DMS 273 (cell line): ENCODE measurements around the gene EXOC6.
A peak's percentile ranks its signal among the peaks of the same experiment; 100 is the strongest.

Experiments used
- DNase-seq: peaks from one replicate; lab custom pipeline; 2025; ENCODE audit not compliant: unreplicated experiment; lab: John Stamatoyannopoulos, UW

The EXOC6 gene, protein sequence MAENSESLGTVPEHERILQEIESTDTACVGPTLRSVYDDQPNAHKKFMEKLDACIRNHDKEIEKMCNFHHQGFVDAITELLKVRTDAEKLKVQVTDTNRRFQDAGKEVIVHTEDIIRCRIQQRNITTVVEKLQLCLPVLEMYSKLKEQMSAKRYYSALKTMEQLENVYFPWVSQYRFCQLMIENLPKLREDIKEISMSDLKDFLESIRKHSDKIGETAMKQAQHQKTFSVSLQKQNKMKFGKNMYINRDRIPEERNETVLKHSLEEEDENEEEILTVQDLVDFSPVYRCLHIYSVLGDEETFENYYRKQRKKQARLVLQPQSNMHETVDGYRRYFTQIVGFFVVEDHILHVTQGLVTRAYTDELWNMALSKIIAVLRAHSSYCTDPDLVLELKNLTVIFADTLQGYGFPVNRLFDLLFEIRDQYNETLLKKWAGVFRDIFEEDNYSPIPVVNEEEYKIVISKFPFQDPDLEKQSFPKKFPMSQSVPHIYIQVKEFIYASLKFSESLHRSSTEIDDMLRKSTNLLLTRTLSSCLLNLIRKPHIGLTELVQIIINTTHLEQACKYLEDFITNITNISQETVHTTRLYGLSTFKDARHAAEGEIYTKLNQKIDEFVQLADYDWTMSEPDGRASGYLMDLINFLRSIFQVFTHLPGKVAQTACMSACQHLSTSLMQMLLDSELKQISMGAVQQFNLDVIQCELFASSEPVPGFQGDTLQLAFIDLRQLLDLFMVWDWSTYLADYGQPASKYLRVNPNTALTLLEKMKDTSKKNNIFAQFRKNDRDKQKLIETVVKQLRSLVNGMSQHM

DNA sequence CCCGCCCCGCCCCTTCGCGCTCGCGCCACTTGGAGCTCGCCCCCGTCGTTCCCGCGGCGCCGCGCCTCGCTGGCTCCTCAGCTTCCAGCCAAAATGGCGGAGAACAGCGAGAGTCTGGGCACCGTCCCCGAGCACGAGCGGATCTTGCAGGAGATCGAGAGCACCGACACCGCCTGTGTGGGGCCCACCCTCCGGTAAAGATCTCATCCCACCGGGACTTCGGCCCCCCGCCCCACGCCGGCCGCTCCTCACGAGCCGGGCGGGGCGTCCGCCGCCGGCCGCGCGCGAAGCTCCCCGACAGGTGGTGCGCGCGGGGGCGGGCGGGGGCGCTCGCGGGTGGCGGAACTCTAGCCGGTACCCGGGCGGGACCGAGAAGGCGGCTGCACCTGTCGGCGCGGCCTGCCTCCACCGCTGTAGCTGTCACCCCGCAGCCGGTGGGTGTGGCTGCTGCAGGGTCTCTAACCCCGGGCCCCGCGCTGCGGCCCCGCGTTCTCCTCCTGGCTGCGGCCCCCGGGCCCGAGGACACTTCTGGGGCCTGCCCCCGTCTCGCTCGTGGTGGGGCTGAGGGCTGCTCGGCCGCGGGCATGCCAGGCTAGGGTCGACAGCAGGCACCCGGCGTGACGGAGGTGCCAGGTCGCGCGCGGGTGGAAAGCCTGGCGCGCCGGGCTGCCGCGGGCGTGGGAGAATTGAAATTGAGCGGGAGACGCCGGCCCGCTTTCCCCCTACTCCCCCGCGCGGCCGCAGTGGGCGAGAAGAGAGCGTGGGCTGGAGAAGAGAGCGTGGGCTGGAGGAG, at the start of gene EXOC6:
Gene EXOC6 (plus strand): TSS at position 80 of the 793 bp plus-strand sequence. CDS start 14 bp downstream, at position 94.
- DNase-seq, result peak; percentile 92

DNA sequence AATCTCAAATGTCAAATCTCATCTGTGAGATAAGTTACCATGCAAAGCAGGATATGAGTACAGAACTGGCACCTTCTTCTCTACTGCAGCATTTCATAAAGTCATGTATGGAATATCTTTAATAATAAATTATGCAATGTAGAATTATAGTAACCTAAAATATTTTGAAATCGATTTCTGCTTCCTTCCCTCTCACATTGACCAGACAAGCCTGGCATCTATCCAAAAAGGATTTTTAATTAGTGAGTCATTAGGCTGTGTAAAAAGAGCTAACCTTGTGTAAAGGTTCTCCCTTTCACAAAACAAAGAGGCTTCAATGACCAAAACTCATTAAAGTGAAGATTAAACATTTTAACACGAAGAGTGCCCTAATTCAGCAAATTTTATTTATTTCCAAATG, 48.8 kb upstream of the EXOC6 start:
- peak; percentile 1 for DNase-seq

DNA sequence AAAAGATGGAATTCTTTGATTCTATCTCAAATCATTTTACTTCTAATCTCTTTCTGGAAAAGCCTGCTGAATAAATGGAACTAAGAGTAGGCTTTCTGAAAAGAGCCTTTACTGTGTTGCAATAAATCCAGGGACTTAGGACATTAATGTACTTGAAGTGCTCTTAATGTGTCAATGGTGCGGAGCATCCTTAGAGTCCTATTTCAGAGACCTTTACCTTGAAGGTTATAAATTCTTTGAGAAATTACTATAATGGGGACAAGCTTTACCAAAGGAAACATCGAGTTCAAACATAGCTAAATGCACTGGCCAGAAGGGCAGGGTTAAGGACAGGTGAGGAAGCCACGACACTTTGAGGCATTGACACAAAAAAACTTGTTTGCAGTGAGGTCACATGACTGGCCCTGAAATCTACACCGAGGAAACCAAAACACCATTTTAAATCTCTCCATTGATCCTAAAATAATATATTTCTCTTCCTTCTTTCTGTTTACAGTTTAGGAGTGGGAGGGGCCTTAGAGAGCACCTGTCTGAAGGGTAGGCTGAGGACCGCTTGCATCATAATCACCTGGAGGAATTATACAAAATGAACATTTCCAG, 48.1 kb upstream of the EXOC6 start:
- DNase-seq, result no peak

DNA sequence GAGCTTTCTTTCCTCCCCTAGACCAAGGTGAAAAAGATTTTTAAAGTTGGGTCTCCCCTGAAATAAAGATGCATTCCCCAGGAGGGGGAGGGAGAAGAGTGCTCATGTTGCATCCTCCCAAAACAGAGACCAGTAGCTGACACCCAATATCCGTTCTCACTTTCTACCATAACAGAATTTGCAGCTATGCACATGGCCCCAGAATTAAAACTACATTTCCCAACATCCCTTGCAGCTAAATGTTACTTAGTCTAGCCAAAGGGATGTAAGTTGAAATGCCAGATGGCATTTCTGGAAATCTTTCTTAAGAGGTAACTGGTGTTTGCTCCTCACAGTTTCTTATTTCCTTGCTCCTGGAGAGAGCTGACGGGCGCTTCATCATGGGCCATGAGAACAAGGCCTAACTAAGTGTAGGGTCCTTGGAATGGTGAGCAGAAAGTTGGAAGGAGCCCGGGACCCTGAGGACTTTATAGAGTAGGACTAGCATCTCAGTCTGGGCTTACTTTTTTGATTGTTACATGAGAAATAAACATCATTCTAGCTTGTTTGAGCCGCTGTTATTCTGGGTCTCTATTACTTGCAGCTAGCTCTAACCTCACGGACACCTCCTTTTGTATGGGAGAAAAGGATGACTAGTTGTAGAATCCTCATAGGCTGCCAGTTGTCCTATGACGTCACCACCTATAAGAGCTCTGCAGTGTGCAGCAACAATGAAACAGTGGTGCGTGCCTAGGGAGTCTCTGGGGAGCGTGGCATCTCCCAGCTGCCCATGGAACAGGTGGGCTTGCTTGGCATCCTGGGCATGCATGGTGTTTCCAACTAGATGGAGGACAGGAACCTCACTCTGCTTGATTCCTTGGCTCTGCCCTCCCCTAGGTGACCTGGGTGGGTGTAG, 46.1 kb upstream of the EXOC6 start:
- DNase-seq, result peak; percentile 59

DNA sequence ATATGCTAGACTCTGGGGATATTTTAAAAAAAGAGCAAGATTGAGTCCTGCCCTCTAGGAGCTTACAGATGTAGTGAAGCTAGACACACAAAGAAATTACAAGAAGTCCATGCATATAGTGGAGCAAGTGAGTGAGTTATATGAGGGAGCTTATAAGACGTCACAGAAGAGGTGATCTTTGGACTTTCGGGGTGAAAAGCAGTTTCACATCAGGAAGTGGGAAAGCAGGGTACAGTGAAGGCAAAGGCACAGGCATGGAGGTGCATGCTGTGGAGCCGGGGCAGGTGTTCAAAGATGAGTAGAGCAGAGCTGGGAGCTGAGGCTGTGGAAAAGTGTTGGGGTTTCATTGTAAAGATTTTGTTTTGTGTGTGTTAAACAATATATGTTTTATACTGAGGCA, 38.5 kb upstream of the EXOC6 start:
- no peak for DNase-seq

DNA sequence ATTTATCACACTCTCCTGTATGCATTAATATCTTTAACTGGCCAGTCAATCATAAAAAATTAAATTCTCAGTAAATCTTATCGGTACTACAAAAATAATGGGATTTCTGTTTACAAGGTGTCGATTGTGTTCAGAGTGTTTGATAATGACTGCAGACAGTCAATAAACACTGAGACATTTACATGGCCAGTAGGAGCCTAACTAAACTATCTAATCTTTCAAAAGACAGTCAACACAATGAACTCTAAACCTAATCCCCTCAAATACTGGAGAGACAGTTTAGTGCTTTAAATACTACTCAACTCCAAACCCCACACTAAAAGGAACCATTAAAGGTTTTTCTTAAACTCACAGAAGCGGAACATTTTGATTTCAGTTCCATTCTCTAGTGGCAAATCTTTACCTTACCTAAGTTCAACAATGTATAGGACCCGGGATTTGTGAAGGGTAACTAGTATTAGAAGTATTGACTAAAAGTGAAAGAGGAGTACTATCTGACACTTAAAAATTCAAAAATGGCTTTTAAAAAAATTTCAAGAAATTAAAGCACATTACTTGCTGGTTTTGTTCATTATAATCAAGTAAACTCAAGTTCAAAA, 37.3 kb upstream of the EXOC6 start:
- DNase-seq, result no peak

DNA sequence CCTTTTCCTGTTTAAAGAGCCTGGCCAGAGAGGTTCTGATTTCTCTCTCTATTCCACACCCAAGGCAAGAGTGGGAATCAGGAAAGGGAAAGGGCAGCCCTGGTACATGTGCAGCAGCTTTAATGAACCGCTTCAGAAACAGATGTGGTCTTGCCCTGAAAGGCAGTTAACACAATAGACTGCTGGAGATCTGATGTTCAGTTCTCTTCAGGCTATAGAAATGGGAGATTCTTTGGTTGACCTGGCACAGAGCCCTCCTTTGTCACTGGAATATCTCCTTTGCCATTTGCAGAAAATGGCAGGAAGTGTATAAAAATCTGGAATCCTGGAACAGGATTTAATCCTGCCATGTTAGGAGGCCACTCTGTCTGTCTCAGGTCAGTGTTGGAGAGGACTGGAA, 36.3 kb upstream of the EXOC6 start:
- no peak for DNase-seq

DNA sequence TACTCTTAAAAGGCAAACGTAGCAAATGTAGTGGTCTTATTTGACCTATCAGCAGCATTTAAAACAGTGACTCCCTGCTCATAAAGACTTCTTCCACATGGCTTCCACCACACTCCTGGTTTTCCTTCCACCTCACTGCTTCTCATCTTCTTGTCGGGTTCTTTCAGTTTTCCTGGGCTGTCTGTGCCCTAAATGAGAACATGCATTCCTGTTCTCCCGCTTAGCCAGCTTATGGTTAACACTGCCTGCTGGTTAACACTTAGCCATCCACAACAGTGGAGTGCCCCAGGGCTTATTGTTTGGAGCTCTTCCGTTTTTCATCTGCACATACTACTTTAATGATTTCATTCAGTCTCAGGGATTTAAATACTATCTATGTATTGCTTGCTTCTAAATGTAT, 34.3 kb upstream of the EXOC6 start:
- DNase-seq, result no peak

DNA sequence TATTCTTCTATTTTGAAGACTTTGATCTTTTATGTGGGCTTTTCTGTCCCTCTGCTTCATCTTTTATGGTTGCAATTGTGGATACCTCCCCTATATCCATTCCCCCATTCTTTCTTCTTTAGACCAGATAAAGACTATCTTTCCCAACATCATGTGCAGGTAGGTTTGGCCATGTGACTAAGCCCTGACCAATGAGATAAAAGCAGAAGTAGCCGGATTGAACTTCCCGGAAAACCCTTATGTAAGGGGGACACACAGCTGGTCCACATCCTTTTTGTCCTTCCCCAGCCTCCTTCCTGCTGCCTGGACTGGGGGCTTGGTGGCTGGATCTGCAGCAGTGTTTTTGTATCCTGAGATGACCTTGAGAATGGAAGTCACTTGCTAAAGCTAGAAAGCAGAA, 33.5 kb upstream of the EXOC6 start:
- no peak for DNase-seq

DNA sequence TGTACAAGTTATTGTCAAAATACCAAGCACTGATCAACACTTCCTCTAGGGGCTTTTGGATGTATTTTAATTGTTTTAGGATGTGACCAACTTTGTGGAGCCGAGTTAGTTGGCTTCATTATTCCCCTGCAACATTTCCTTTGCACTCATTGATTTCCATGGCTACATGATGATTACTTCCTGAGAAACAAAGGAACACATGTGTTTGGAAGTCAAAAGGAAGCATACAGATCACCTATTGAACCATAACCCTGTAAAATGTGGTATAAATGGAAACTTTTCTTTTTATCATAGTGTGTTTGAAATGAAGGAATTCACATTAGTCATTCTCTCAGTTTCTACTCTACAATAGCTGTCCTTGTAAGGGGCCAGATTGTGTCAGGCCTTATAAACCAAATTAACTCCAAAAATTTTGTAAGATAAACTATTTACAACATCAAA, 32.2 kb upstream of the EXOC6 start:
- DNase-seq, result no peak

DNA sequence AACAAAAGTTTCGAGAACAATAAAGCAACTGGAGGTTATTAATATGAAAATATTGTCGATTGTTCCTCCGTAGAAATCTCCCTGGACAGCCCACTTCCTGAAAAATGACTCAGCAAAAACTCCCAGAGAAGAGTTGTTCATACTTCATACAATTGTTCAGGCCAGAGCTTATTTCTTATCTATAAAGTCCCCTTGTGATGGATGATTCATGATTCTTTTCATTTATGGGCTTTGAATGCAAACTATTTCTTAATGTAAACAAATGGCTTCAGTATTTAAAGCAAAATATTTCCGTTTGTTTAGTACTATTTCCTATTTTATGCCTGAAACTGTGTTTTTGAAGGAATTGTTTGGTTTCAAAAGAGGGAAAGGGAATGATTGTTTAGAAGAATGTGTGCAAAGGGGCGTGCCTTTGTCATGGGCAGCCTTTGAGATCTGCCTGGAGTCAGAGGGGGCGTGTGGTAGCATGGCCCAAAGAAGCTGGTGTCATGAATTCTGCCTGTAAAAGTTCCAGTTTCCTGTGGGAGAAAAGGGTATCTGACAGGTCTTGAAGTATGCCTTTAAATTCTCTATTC, 26.2 kb upstream of the EXOC6 start:
- DNase-seq, result no peak

DNA sequence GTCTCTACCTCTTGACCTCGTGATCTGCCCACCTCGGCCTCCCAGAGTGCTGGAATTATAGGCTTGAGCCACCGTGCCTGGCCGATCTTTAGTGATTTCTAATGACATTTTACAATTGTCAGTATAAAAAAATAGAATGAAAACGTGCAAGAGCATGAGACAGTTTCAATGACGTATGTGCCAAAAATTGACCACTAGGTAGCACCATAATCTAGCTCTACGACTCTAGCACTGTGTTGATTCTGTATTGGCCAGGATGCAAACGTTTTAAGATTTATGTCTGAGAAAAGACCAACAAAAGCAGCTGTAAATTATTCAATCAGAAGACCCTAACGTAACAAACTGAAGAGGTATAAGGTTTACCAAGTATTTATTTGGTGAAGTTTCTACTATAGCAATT, 25.4 kb upstream of the EXOC6 start:
- DNase-seq, result peak; percentile 8

DNA sequence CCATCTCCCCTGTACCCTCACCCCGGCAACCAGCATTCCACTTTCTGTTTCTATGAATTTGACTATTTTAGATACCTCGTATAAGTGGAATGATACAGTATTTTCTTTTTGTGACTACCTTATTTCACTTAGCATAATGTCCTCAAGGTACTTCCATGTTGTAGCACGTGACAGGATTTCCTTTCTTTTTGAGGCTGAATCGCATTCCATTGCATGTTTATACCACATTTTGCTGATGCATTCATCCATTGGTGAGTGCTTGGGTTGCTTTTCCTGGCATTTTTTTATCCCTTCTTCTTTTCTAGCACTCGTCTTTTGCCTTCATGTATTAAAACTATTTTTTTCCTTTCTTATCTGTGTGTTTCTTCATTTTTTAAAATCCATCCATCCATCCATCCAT, 22.3 kb upstream of the EXOC6 start:
- DNase-seq, result no peak

DNA sequence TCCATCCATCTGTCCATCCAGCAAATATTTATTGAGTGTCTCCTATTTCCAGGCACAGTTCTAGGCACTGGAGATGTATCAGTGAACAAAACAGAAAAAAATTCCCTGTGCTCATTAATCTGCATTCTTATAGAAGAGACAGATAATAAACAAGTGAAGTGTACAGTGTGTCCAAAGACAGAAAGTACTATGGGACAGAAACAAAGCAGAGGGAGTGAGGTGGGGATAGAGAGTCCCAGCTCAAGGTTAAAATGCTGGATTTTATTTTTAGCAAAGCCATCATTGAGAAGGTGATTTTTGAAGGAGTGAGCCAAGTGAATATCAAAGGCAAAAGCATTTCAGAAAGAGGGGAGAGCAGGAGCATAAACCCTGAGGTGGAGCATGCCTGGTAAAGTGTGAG, 21.8 kb upstream of the EXOC6 start:
- DNase-seq, result no peak

DNA sequence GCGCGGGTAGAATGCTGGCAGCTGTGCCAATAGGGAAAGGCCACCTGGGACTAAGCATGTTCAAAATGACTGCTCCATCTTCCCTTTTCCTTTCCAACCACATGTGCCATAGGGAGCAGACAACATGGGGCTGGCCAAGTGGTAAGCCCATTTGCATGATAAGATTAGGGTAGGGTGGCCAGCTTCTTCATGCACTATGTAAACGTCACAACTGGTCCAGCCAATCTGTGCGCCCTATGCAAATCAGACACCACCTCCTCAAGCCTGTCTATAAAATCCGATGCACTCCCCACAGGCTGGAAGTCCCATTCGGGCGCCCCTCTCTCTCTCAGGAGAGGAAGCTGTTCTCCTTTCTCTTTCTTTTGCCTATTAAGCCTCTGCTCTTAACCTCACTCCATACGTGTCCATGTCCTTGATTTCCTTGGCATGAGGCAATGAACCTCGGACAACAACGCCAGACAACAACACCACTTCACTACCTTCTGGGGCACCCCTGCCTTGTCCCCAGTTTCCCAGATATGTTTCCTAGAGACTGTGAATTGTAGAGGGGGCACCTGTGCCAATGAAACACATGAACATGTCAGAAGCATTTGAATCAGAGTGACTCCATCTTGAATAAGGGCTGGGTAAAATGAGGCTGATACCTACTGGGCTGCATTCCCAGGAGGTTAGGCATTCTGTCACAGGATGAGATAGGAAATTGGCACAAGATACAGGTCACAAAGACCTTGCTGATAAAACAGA, 19.1 kb upstream of the EXOC6 start:
- peak; percentile 7 for DNase-seq

DNA sequence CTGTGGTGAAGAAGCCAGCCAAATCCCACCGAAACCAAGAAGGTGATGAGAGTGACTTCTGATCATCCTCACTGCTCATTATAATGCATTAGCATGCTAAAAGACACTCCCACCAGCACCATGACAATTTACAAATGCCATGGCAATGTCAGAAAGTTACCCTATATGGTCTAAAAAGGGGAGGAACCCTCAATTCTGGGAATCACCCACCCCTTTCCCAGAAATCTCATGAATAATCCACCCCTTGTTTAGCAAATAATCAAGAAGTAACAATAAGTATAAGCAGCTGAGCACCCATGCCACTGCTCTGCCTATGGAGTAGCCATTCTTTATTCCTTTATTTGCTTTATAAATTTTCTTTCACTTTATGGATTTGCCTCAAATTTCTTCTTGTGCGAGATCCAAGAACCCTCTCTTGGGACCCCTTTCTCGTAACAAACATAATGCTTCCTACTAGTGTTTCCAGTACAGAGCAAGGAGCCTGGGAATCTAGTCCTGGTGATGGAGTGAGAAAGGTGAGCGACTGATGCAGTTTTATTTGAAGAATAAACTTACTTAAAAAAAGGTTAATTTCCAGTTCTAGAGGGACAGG, 18.4 kb upstream of the EXOC6 start:
- DNase-seq, result no peak

DNA sequence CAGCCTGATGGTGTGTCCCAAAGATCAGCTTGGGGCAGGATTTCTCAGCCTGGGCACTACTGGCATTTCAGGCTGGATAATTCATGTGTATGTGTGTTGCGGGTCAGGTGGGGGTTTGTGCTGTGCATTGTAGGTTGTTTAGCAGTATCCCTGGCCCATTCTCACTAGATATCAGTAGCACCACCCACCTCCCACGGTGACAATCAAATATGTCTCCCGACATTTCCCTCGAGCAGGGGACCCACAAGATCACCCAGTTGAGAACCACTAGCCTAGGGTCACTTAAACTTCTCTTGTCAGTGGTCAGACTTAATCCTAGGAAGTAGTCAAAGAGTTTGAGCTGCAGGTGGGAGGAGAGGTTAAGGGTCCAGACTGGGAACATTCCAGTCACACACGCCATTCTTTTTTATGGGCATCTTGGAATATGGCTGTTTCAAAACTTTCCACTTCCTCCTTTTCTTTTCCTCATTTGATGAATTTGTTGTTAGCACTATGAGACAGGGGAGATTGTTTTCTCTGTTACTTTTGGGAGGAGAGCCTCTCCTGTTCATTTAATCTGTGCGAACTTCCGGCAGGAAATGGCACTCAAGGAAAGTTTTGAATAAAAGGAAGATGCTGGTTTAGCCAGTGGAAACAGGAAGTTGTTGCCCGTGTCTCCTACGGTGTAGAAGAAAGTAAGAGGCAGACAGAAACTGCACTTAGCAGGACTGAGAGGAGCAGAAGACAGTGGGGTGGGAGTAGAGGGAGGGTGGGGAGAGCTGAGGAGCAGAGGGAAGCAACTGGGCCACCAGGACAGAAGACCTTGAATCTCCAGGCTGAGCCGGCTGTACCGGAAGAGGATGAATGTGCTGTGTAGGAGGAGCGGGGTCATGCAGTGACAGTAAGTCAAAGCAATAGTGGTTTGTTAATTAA, 17.6 kb upstream of the EXOC6 start:
- no peak for DNase-seq
